NCI-H1048 (cell line): ENCODE measurements around the gene MALT1.

ENCODE experiments used
- DNase-seq: peaks from one replicate; lab custom pipeline; 2025; lab: John Stamatoyannopoulos, UW

Gene MALT1

DNA sequence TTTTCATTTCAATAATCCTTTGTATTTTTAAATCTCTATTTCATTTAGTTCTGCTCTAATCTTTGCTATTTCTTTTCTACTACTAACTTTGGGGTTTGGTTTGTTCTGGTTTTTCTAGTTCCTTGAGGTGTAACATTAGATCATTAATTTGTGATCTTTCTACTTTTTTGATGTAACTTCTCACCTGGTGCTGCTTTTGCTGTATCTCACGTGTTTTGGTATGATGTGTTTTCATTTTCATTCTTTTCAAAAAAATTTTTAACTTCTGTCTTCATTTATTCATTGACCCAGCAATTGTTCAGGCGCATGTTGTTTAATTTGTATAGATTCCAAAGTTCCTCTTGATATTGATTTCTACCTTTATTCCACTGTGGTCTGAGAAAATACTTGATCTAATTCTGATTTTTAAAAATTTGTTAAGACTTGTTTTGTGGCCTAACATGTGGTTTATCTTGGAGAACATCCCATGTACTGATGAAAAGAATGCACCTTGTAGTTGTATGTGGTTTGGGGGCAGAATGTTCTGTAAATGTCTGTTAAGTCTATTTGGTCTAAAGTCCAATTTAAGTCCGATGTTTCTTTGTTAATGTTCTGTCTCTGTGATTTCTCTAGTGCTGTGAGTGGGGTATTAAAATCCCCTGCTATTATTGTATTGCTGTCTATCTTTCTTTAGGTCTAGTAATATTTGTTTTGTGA is 17.3 kb upstream of the MALT1 start:
- no peak for DNase-seq

- DNase-seq, result no peak
Measured at GRCh38 chr18:58654896-58655614, 16.2 kb upstream of the MALT1 start.

DNA sequence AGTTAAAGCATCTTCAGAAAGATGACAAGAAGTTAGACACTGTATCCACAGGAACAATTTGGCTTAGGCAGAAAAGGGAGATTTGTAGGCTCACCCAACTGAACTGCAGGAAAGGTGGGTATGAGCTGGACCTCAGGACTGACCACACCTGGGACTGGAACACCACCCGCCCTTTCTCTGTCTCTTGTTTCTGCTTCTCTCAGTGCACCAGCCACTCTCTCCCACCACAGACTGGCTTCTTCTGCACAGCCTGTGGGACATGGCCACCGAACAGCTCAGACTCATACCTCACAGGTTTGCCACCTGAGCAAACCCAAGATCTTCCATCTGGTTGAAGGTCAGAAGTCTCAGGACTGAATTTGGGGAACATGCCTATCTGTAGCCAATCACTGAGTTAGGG is 14.2 kb upstream of the MALT1 start:
- no peak for DNase-seq

DNA sequence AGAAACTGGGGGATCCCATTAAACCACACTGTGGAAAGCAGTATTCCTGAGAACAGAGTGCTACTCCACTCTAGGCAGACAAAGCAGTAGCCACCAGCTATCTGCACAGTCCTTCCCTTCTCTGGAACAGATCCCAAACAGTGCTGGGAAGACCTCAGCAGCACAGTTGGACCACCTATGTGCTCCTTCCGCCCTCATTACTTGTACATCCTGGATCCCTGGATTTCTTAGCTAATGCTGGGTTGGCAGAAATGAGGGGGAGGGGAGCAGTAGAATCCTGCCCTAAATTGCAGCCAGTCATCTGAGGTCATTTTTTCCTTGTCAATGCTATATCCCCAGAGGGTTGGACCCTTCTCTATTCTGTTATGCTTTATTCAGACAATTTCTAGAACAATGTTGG is 13.8 kb upstream of the MALT1 start:
- DNase-seq, result no peak

GRCh38 chr18:58659691-58660090 is 11.6 kb upstream of the MALT1 start:
- DNase-seq, result no peak

- no peak for DNase-seq
Measured at GRCh38 chr18:58660915-58661314, 10.3 kb upstream of the MALT1 start.

DNA sequence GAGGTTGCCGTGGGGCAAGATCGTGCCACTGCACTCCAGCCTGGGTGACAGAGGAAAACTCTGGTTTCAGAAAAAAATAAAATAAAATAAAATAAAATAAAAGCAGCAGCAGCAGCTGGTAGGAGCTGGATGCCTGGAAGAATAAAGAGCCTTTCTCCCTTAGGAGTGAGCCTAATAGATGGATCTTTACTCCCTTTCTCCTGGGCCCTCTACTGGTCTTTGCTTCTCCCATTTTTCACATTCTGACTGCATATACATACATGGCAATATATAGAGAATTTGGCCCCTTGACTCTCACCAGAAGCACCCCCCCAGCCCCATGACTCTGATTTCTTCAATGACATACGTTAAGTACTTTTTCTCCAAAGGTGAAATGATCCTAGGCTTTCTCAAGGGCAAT is 9.8 kb upstream of the MALT1 start:
- no peak for DNase-seq

- DNase-seq, result no peak
Measured at GRCh38 chr18:58662118-58662517, 9.1 kb upstream of the MALT1 start.

DNA sequence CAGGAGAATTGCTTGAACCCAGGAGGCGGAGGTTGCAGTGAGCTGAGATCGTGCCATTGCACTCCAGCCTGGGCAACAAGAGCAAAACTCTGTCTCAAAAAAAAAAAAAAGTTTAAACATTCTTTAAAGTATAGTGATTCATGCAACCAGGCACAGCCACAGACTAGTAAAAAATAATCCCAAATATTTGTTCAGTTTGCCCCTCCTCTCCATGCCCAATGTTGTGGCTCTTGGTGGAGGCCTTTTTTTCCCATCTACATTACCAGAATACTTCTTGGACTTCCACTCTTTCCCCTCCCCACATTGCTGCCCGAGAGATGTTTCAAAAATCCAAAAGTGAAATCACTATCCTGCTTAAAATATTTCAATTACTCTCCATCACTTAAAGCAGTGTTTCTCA is 5.1 kb upstream of the MALT1 start:
- DNase-seq, result no peak

DNA sequence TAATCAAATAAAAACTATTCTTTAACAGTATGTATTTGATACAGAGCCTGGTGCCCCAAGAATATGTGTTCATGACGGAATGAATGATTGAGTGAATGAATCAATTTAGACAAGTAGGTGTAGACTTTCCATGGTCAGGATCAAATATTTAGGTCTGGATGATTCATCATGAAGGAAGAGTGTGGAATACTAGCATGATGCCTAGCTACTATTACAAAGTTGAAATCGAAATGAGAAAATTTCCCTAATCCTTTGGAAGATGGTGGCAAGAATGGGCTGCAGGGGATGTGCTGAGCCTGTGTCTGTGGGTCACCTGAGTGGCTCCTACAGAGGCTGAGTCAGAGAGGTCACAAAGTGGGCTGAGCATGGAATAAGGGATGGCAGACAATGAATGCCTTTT is 3.1 kb upstream of the MALT1 start:
- DNase-seq, result no peak

DNA sequence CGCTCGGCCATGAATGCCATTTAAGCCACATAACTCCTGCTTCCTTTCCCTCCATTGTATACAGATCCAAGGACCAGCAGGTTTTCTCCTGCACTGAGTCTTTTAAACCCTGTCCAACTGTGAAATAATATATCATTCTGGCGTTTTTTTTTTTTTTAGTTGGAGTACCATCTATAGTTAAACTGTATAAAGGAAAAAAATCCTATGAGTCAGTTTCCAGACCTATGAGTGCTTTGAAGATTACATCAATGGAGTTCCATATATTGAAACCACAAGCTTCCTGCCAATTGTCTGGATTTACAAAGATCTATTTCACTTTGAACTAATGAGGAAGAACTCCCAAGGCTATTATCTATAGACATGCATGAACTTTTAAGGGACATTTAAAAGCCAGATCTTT is 2.4 kb upstream of the MALT1 start:
- no peak for DNase-seq

- no peak for DNase-seq
Measured at GRCh38 chr18:58669731-58670378, 1.4 kb upstream of the MALT1 start.

DNA sequence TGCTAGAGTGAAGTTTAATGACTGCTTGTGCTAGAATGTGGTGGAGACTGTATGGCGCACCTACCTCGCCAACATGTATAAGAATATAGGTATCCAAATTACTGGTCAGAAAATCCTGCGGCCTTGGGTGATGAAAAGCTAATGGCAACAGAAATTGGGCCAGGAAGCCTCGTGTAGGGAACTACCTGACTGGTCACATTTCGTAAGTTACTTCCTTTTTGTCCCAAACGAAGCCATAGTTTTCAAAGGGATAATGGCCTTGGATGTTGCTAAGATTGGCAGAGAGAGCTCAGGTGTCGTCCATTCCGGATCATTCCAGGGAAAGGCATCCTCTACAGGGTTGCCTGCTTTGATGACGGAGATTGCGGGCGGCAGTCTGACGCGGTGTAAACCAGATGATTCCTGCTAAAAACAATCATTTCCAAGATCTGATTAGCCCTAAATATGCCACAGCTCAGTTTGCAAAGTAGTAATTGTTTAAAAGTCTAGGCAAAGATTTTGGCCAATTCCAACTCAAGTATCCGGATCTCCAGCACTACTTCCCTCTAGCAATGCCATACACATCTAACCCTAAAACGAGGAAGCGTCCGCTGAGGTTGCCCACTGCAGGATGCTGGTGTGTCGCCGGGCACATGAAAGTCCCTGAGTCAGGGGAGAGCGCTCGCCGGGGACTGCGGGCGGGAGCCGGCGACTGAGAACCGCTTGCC is 708 bp upstream of the MALT1 start:
- DNase-seq, result no peak

DNA sequence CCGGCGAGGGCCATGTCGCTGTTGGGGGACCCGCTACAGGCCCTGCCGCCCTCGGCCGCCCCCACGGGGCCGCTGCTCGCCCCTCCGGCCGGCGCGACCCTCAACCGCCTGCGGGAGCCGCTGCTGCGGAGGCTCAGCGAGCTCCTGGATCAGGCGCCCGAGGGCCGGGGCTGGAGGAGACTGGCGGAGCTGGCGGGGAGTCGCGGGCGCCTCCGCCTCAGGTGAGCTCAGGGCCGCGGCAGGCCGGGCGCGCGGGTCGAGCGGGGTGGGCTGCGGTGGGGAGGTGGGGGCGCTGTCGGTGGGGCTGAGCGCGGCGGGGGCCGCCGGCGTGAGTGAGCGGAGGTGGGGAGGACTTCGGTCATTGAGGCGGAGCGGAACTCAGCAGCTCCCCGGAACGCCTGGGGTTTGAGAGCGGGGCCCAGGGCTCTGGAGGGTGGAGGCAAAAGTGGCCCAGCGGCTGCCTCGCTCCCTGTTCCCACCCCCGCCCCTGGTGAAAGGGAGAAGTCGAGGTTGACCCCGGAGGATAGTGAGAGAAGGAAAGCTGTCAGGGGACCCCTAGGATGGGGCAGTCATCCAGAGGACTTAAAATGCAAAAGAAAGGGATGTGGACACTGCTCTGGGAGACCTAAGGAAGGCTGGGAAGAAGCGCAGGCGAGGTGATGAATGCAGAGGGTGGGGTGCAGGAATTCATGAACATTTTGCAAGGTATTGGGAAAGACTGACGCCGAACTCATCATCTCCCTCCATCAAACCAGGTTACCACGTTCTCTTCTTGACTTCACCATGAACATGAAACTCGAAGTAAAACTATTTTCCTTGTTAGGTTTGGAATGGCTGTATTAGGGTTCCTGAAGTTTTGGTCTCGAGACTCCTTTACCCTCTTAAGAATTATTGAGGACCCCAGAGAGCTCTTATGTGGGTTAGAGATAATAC is 633 bp downstream of the MALT1 start:
- DNase-seq, result no peak

DNA sequence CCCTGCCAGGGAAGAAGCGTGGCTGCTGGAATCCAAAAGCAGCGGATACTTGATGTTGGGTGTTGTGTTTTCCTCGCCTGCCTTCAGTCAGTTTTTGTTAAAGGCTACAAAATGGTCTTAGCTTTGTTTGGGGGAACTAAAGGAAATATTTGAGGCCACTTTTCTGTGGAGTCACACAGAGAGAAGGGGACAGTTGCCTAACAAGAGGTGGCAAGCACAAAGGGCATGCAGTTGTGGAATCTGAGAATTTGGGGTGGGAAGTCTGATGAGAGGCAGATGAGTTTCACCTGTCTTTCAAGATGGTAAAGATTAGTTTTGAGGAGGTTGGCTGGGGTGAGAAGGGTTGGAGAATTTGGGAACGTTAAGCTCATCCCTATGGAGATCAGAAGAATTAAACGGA is 2.9 kb downstream of the MALT1 start:
- no peak for DNase-seq

GRCh38 chr18:58674863-58675472 is 3.7 kb downstream of the MALT1 start:
- DNase-seq, result no peak

DNA sequence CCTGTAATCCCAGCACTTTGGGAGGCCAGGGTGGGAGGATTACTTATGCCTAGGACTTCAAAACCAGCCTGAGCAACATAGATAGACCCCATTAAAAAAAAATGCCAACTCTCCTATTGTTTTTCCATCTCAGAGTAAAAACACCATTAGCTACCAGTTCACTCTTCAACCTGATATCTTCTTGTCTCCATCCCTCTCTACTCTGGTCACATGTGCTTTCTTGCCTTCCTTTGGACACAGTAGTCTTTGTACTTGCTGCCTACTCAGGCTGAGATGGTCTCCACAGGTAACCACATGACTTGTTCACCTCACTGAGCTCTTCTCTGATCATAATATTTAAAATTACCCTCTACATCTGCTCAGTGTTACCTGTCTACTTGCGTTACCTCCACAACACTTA is 5.0 kb downstream of the MALT1 start:
- DNase-seq, result no peak

DNA sequence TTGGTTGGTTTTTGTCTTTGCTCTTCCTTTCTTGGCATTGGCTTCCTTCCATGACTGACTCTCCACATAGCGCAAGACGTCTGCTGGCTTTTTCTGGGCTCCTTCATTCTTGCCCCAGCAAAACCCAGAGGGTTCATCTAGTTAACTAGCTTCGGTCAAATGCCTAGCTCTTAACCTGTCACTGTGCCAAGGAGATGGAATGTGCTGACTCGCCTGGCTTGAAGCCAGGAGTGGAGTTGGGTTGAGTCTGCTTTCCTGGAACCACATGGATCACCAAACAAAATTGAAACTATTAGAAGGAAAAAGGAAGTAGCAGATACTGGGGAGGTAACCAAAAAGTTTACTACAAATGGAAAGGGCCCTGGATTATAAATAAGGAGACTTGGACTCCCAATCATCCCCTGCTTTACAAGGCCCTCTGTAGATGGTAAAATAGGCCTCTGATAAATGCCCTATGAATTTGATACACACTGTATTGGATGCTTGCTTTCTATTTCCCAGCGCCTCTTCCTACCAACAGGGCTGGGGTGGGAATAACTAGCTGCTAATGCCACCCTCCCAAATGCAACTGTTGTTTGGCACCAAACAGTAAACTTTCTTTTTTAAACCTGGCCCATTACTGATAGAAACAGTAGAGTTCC is 11.3 kb downstream of the MALT1 start:
- no peak for DNase-seq

DNA sequence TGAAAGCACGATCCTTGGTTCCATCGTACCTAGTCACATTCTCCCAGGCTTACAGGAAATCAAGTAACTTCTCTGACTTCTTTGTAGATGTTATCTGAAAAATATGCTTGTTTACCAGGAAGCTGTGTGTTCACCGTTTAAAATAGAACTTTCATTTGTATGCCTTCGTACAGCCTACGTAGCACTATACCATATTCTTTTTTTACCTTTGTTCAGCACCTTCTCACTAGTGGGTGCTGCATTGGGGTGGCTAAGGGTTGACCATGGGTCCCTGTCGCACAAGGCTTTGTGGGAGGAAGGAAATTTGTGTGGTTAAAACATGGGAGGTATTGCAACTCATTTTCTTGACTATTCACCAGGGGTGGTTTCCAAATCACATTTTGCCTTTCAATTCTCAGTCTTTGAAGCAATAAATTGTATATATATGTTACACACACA is 16.6 kb downstream of the MALT1 start:
- DNase-seq, result no peak

GRCh38 chr18:58690259-58690658 is 19.0 kb downstream of the MALT1 start:
- no peak for DNase-seq

GRCh38 chr18:58691256-58691655 is 20.0 kb downstream of the MALT1 start:
- no peak for DNase-seq
